Measurements from ENCODE around the gene ACACA. TPM values are rescaled to one million over a fixed set of nuclear protein-coding genes. Genes with fewer than 3 reads are reported as not detected.
"Not testable (repeated sequence)": the region's sequence is repeated elsewhere in the genome, so short reads cannot be mapped to it uniquely, and the experiment has no call there.

The ACACA gene
- total RNA-seq, 6 experiments from 2014 or later, result 37.7 to 43.0 (median 40.7) TPM

DNA sequence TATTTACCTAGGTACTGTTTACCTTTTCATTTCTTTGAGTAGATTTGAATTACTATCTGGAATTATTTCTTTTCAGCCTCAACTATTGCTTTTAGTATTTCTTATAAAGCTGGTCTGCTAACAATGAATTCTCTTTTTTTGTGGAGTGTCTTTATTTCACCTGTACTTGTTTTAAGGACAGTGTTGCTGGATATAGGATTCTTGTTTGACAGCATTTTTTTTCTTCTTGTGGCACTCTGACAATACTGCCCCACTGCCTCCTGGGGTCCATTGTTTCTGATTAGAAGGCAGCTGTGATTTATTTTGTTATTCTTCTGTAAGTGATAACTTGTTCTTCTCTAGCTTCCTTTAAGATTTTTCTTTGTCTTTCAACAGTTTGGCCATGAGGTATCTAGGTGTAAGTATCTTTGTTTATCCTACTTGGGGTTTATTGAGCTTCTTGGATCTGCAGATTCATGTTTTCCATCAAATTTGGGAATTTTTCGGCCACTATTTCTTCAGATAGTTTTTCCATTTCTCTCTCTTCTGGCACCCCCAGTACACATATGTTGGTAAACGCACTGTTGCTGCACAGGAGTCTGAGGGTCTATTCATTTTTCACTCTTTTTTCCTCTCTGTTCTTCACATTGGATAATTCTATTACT, 327.4 kb downstream of the ACACA start:
- Mint-ChIP-seq H3K9me3 (no peaks in the 10 kb centered on the region; the same call in 1 of the 2 replicates), H3K27me3 (ENCODE audit: insufficient read depth) (peaks cover 9% of the 10 kb centered on the region; the same call in 1 of the 2 replicates), H3K4me3 (no peak overlapping the region), H3K4me1 (ENCODE audit: low read depth) (no peaks in the 10 kb centered on the region), H3K36me3 (ENCODE audit: low read depth) (no peaks in the 10 kb centered on the region), H3K27ac (no peak overlapping the region)
- TF ChIP-seq, protein P1, sequence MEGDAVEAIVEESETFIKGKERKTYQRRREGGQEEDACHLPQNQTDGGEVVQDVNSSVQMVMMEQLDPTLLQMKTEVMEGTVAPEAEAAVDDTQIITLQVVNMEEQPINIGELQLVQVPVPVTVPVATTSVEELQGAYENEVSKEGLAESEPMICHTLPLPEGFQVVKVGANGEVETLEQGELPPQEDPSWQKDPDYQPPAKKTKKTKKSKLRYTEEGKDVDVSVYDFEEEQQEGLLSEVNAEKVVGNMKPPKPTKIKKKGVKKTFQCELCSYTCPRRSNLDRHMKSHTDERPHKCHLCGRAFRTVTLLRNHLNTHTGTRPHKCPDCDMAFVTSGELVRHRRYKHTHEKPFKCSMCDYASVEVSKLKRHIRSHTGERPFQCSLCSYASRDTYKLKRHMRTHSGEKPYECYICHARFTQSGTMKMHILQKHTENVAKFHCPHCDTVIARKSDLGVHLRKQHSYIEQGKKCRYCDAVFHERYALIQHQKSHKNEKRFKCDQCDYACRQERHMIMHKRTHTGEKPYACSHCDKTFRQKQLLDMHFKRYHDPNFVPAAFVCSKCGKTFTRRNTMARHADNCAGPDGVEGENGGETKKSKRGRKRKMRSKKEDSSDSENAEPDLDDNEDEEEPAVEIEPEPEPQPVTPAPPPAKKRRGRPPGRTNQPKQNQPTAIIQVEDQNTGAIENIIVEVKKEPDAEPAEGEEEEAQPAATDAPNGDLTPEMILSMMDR (IDR thresholded peaks at IDR 0.05), result no peak
- no peak for DNase-seq

DNA sequence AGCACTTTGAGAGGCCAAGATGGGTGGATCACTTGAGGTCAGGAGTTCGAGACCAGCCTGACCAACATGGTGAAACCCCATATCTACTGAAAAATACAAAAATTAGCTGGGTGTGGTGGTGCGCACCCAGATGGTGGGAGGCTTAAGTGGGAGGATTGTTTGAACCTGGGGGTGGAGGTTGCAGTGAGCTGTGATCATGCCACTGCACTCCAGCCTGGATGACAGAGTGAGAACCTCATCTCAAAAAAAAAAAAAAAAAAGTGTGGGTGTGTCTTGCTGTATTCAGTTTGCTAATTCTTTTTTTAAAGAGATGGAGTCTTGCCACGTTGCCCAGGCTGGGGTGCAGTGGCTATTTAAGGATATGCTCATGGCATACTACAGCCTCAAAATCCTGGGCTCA, 333.2 kb downstream of the ACACA start:
- H3K36me3 Mint-ChIP-seq (ENCODE audit: low read depth); DNase-seq; H3K9me3 Mint-ChIP-seq; H3K4me3 Mint-ChIP-seq; H3K27ac Mint-ChIP-seq; H3K4me1 Mint-ChIP-seq (ENCODE audit: low read depth): not testable (repeated sequence)
- peaks cover 11% of the 10 kb centered on the region for H3K27me3 Mint-ChIP-seq (ENCODE audit: insufficient read depth)

DNA sequence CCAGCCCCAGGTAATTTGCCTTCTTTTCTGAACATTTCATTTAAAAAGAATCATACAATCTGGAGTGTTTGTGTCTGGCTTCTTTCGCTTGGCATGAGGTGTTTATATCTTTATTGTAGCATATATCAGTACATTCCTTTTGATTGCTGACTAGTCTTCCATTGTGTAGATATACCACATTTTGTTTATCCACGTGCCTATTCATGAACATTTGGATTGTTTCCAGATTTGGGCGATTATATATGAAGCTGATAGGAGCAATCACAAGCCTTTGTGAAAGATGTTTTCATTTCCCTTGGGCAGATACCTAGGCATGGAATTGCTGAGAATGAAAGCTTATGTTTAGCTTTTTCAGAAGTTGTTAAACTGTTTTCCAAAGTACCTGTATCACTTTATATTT, 337.5 kb downstream of the ACACA start:
- Mint-ChIP-seq H3K4me1 (ENCODE audit: low read depth) (peaks cover 12% of the 10 kb centered on the region), H3K4me3 (no peak overlapping the region)
- TF ChIP-seq, protein P1 (IDR thresholded peaks at IDR 0.05), result no peak

DNA sequence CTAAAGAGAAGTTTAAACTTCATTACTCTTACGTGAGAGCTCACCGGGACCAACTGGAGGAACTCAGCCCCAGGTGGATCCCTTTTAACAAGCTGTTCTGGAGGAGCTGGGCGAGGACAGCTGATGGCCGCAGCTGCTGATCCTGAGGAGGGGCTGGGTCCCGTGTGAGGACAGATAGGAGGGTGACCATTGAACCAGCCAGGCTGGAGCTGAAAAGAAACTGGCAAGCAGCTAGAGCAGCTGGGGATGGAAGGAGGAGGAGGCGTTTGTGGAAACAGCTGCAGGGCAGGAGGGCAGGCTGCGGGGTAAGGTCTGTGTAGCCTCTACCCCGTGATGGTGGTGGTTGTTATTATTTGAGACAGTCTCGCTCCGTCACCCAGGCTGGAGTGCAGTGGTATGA, 338.4 kb downstream of the ACACA start:
- Mint-ChIP-seq H3K4me3 (no peak overlapping the region), H3K36me3 (ENCODE audit: low read depth) (no peaks in the 10 kb centered on the region), H3K9me3 (no peaks in the 10 kb centered on the region), H3K27me3 (ENCODE audit: insufficient read depth) (peaks cover 20% of the 10 kb centered on the region), H3K4me1 (ENCODE audit: low read depth) (peaks cover 12% of the 10 kb centered on the region), H3K27ac (no peak overlapping the region)
- TF ChIP-seq, protein P1 (IDR thresholded peaks at IDR 0.05), result no peak
- DNase-seq, result no peak

More for the DNA sequence above, 337.5 kb downstream of the ACACA start:
- Mint-ChIP-seq H3K27me3 (ENCODE audit: insufficient read depth) (peaks cover 16% of the 10 kb centered on the region), H3K9me3 (no peaks in the 10 kb centered on the region), H3K27ac (no peak overlapping the region), H3K36me3 (ENCODE audit: low read depth) (no peaks in the 10 kb centered on the region)
- no peak for DNase-seq

DNA sequence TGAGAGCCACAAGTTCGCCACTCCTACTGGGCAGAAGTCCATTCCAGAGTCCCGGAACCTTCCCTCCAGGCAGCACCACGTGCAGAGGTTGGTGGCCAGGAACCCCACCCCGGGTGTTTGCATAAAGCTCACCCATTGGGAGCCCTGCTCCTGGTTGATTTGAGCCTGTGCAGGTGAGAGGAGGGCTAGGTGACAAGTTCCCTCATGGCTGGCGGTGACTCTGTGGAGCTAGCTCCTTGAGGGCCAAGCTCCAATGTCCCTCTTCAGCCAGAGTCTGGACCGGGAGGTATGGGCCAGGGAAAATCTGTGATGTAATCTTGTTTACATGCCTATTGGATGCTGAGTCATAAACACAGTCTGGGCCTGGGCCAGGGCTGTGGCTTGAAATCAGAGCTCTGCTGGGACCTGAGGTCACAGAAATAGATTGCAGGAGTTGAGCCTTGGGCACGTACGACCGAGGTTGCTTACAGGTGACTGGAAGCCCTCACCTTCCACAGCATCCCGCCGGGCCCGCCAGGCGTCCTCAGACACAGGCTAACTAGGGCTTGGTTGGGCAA, 339.0 kb downstream of the ACACA start:
- no peaks in the 10 kb centered on the region for H3K9me3 Mint-ChIP-seq
- no peak overlapping the region for H3K27ac Mint-ChIP-seq
- no peak overlapping the region for H3K4me3 Mint-ChIP-seq
- H3K36me3 Mint-ChIP-seq (ENCODE audit: low read depth), result no peaks in the 10 kb centered on the region
- peak; percentile 74 for DNase-seq
- H3K27me3 Mint-ChIP-seq (ENCODE audit: insufficient read depth), result peaks cover 16% of the 10 kb centered on the region
- peaks cover 12% of the 10 kb centered on the region for H3K4me1 Mint-ChIP-seq (ENCODE audit: low read depth)
- TF ChIP-seq, protein P1 (IDR thresholded peaks at IDR 0.05), result no peak

Measured in HFFc6 (cell line).